Hepatocyte (in vitro differentiated cells): ENCODE results near the gene C4orf51.

Source experiments
- CTCF ChIP-seq: fragments of 200-600 bp; sonication (generic); IDR thresholded peaks from 2 replicates; pipeline ENCODE4 v1.5.1; 2016; ENCODE audit warnings: antibody characterized with exemption, mild to moderate bottlenecking; ENCODE audit not compliant: poor library complexity
- EZH2 ChIP-seq: fragments of 200-600 bp; sonication (generic); IDR thresholded peaks from 2 replicates; pipeline ENCODE4 v1.6.1; 2016; ENCODE audit warnings: antibody characterized with exemption, mild to moderate bottlenecking, borderline replicate concordance

GRCh38 chr4:145660064-145660463 is 19.9 kb upstream of the C4orf51 start:
- TF ChIP-seq EZH2: no peak
- no peak for TF ChIP-seq CTCF
